Liver (tissue), 9 donors: ENCODE measurements around the gene KRTAP12-4. TPM values are rescaled to one million over a fixed set of nuclear protein-coding genes. Genes with fewer than 3 reads are reported as not detected.

Experiments
- DNase-seq: peaks from one replicate; pipeline ENCODE4 v3.0.0-alpha.2; 2017; ENCODE audit warnings: low spot score
- H3K27ac ChIP-seq, 2 donors: one replicate each; pipeline ENCODE4 v1.7.0; 2013; ENCODE audit warnings: inconsistent platforms in 2 of 2, low read length in 2 of 2, control low read depth in 1 of 2, low read depth in 1 of 2, mild to moderate bottlenecking in 1 of 2
- H3K27me3 ChIP-seq, 4 donors: one replicate each; pipeline versions ENCODE4 v1.6.1 to v1.7.0; 2013; ENCODE audit warnings: low read length in 3 of 4, inconsistent platforms in 1 of 4, mild to moderate bottlenecking in 1 of 4, moderate library complexity in 1 of 4; ENCODE audit not compliant: control insufficient read depth in 4 of 4, insufficient read depth in 4 of 4
- H3K36me3 ChIP-seq, 4 donors: one replicate each; pipeline versions ENCODE4 v1.6.1 to v1.7.0; 2013; ENCODE audit warnings: low read length in 3 of 4, mild to moderate bottlenecking in 3 of 4, low read depth in 1 of 4, moderate library complexity in 1 of 4; ENCODE audit not compliant: control insufficient read depth in 4 of 4, insufficient read depth in 3 of 4
- H3K4me1 ChIP-seq, 4 donors: one replicate each; pipeline versions ENCODE4 v1.6.1 to v1.7.0; 2013; ENCODE audit warnings: low read length in 3 of 4, mild to moderate bottlenecking in 3 of 4, moderate library complexity in 1 of 4; ENCODE audit not compliant: control insufficient read depth in 4 of 4, insufficient read depth in 4 of 4
- H3K4me3 ChIP-seq, 3 donors: one replicate each; pipeline versions ENCODE4 v1.6.1 to v1.7.0; 2013; ENCODE audit warnings: low read length in 3 of 3, control low read depth in 1 of 3, low read depth in 1 of 3, mild to moderate bottlenecking in 1 of 3
- H3K9ac ChIP-seq, 2 donors: one replicate each; pipeline ENCODE4 v1.7.0; 2013; ENCODE audit warnings: low read length in 2 of 2, mild to moderate bottlenecking in 2 of 2, moderate library complexity in 2 of 2, control low read depth in 1 of 2, low read depth in 1 of 2
- H3K9me3 ChIP-seq, 4 donors: one replicate each; pipeline versions ENCODE4 v1.6.1 to v1.7.0; 2013; ENCODE audit warnings: low read length in 3 of 4; ENCODE audit not compliant: control insufficient read depth in 4 of 4
- CTCF ChIP-seq: fragments of 150-350 bp; IDR thresholded peaks from 2 replicates; pipeline ENCODE4 v1.5.1; 2017; ENCODE audit warnings: improper control_type of control experiment, low read depth, low read length; ENCODE audit not compliant: missing input control
- EGR1 ChIP-seq, 2 donors: IDR thresholded peaks; 2 replicates each; pipeline ENCODE4 v1.6.1; 2016 to 2018; ENCODE audit warnings: antibody characterized with exemption in 2 of 2, low read depth in 2 of 2
- FOXA1 ChIP-seq: IDR thresholded peaks from 2 replicates; pipeline ENCODE4 v1.6.1; 2016; ENCODE audit warnings: antibody characterized with exemption
- FOXA2 ChIP-seq: IDR thresholded peaks from 2 replicates; pipeline ENCODE4 v1.6.1; 2016; ENCODE audit warnings: antibody characterized with exemption
- GABPA ChIP-seq, 2 donors: IDR thresholded peaks in 1 of 2; conservative IDR thresholded peaks in 1 of 2; 2 replicates each; pipeline ENCODE4 v1.6.1; 2016; ENCODE audit warnings: antibody characterized with exemption in 2 of 2, mild to moderate bottlenecking in 1 of 2, moderate library complexity in 1 of 2
- HNF4A ChIP-seq, 2 donors: conservative IDR thresholded peaks; 2 replicates each; pipeline ENCODE4 v1.6.1; 2016; ENCODE audit warnings: antibody characterized with exemption in 2 of 2, mild to moderate bottlenecking in 2 of 2
- HNF4G ChIP-seq: IDR thresholded peaks from 2 replicates; pipeline ENCODE4 v1.6.1; 2016; ENCODE audit warnings: antibody characterized with exemption
- JUND ChIP-seq, 2 donors: IDR thresholded peaks; 2 replicates each; pipeline ENCODE4 v1.6.1; 2016; ENCODE audit warnings: antibody characterized with exemption in 2 of 2
- NR2F2 ChIP-seq: IDR thresholded peaks from 2 replicates; pipeline ENCODE4 v1.6.1; 2016; ENCODE audit warnings: antibody characterized with exemption
- RAD21 ChIP-seq, 2 donors: IDR thresholded peaks; 2 replicates each; pipeline ENCODE4 v1.6.1; 2016; ENCODE audit warnings: antibody characterized with exemption in 2 of 2, mild to moderate bottlenecking in 2 of 2
- REST ChIP-seq: IDR thresholded peaks from 2 replicates; pipeline ENCODE4 v1.6.1; 2016; ENCODE audit warnings: antibody characterized with exemption, mild to moderate bottlenecking
- RXRA ChIP-seq, 2 donors: IDR thresholded peaks; 2 replicates each; pipeline ENCODE4 v1.6.1; 2017 to 2018; ENCODE audit warnings: antibody characterized with exemption in 2 of 2, mild to moderate bottlenecking in 1 of 2
- SP1 ChIP-seq: IDR thresholded peaks from 2 replicates; pipeline ENCODE4 v1.6.1; 2018; ENCODE audit warnings: antibody characterized with exemption, mild to moderate bottlenecking
- TAF1 ChIP-seq: conservative IDR thresholded peaks from 2 replicates; pipeline ENCODE4 v1.6.1; 2016; ENCODE audit warnings: antibody characterized with exemption, mild to moderate bottlenecking
- YY1 ChIP-seq: IDR thresholded peaks from 2 replicates; pipeline ENCODE4 v1.6.1; 2016; ENCODE audit warnings: antibody characterized with exemption, mild to moderate bottlenecking
- WGBS: extraction: QIAGEN DNeasy Blood & Tissue Kit; methylation state at CpG from one replicate; pipeline ENCODE4 v1.1.7; 2013; 5-methylcytosine and 5-hydroxymethylcytosine counted together
- polyA plus RNA-seq, 2 donors: library from polyadenylated mRNA; stranded (reverse) in 1 of 2; unstranded in 1 of 2; fragments of 200-250 nt in 1 of 2; fragments of >200 nt in 1 of 2; fragmentation: Nextera tagmentation in 1 of 2; extraction: Ambion mirVana in 1 of 2; gene quantifications; one replicate each; pipeline versions ENCODE4 v1.2.1 to v1.2.3, GENCODE V29; 2013 to 2015
- total RNA-seq, 2 donors: library from RNA; depleted of rRNA; stranded (reverse); fragments of >200 nt; gene quantifications; one replicate each; pipeline ENCODE4 v1.2.3, GENCODE V29; 2014
- TF ChIP-seq, protein P1 (sequence below): IDR thresholded peaks from 2 replicates; pipeline ENCODE4 v1.6.1; 2016; ENCODE audit warnings: antibody characterized with exemption
- TF ChIP-seq, protein P2 (sequence below): IDR thresholded peaks from 2 replicates; pipeline ENCODE4 v1.6.1; 2016; ENCODE audit warnings: antibody characterized with exemption
- TF ChIP-seq, protein P3 (sequence below): IDR thresholded peaks from 2 replicates; pipeline ENCODE4 v1.6.1; 2016; ENCODE audit warnings: antibody characterized with exemption
- donor health status: healthy.
- donor health status: healthy.
- donor health status: healthy.
- donor health status: healthy.
- donor health status: healthy.

The KRTAP12-4 gene
- total and polyA plus RNA-seq, 4 donors: not detected

GRCh38 chr21:44637018-44637850 is 17.2 kb downstream of the KRTAP12-4 start, which contains the start of gene KRTAP10-10:
TSS of gene KRTAP10-10 (plus strand) at chr21:44637356. CDS start at chr21:44637418, 62 bp downstream.
- Histone ChIP-seq H3K9ac (no peak within 1 kb of the TSS), H3K36me3 (no peaks in the 10 kb centered on the region), H3K4me3 (no peak within 1 kb of the TSS), H3K27ac (no peak within 1 kb of the TSS), H3K27me3 (peaks cover 0 to 3% (median 0%) of the 10 kb centered on the region in 4 donors), H3K9me3 (peaks cover 0 to 3% (median 2%) of the 10 kb centered on the region in 4 donors), H3K4me1 (no peaks in the 10 kb centered on the region)
- 60% methylated on average over 21 of the region's 21 CpGs for WGBS
- no peak for TF ChIP-seq RXRA (IDR thresholded peaks at IDR 0.05)
- TF ChIP-seq NR2F2: no peak
- TF ChIP-seq, protein P1, sequence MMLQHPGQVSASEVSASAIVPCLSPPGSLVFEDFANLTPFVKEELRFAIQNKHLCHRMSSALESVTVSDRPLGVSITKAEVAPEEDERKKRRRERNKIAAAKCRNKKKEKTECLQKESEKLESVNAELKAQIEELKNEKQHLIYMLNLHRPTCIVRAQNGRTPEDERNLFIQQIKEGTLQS: no peak
- TF ChIP-seq FOXA2: no peak
- no peak for TF ChIP-seq HNF4A (conservative IDR thresholded peaks at IDR 0.05)
- no peak for TF ChIP-seq GABPA (IDR thresholded peaks at IDR 0.05 in 1 of 2, conservative IDR thresholded peaks at IDR 0.05 in 1 of 2)
- TF ChIP-seq SP1: no peak
- TF ChIP-seq CTCF: no peak
- TF ChIP-seq REST: no peak
- TF ChIP-seq HNF4G: no peak
- TF ChIP-seq JUND (IDR thresholded peaks at IDR 0.05): no peak
- TF ChIP-seq RAD21 (IDR thresholded peaks at IDR 0.05): no peak
- no peak for TF ChIP-seq FOXA1
- TF ChIP-seq, protein P2, sequence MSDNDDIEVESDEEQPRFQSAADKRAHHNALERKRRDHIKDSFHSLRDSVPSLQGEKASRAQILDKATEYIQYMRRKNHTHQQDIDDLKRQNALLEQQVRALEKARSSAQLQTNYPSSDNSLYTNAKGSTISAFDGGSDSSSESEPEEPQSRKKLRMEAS: no peak
- TF ChIP-seq EGR1 (IDR thresholded peaks at IDR 0.05; ENCODE audit: low read depth in 2 of 2): no peak
- TF ChIP-seq, protein P3, sequence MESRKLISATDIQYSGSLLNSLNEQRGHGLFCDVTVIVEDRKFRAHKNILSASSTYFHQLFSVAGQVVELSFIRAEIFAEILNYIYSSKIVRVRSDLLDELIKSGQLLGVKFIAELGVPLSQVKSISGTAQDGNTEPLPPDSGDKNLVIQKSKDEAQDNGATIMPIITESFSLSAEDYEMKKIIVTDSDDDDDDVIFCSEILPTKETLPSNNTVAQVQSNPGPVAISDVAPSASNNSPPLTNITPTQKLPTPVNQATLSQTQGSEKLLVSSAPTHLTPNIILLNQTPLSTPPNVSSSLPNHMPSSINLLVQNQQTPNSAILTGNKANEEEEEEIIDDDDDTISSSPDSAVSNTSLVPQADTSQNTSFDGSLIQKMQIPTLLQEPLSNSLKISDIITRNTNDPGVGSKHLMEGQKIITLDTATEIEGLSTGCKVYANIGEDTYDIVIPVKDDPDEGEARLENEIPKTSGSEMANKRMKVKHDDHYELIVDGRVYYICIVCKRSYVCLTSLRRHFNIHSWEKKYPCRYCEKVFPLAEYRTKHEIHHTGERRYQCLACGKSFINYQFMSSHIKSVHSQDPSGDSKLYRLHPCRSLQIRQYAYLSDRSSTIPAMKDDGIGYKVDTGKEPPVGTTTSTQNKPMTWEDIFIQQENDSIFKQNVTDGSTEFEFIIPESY: no peak
- no peak for TF ChIP-seq YY1
- no peak for TF ChIP-seq TAF1
- DNase-seq: no peak
